Erythroblast (primary cell): ENCODE measurements around the gene CIC.

Experiments
- DNase-seq, 2 experiments: peaks; one replicate each; lab custom pipeline; 2025; lab: John Stamatoyannopoulos, UW
- GATA1 ChIP-seq: IDR thresholded peaks from 2 replicates; pipeline ENCODE4 v1.6.1; 2011; ENCODE audit warnings: low read depth, mild to moderate bottlenecking, control low read depth, low read length, moderate library complexity
- POLR2A ChIP-seq: IDR thresholded peaks from 2 replicates; pipeline ENCODE4 v1.6.1; 2011; ENCODE audit warnings: mild to moderate bottlenecking, low read length

The CIC gene

GRCh38 chr19:42301646-42302203, 32.7 kb downstream of the CIC start, which contains the start of gene PRR19:
Gene PRR19, plus strand, starts transcription at chr19:42302132. Its CDS starts 7,453 bp downstream, at chr19:42309585.
- TF ChIP-seq GATA1 (no peak), POLR2A (no peak)
- DNase-seq: peak; percentile 73 to 85

- TF ChIP-seq GATA1 (no peak), POLR2A (no peak)
- DNase-seq: no peak
Observed at GRCh38 chr19:42303101-42303464, 34.0 kb downstream of the CIC start.

GRCh38 chr19:42303876-42304275, 34.8 kb downstream of the CIC start:
- TF ChIP-seq GATA1: no peak
- no peak for TF ChIP-seq POLR2A
- no peak for DNase-seq

- DNase-seq: no peak
- no peak for TF ChIP-seq GATA1
Observed at GRCh38 chr19:42306646-42307045, 37.6 kb downstream of the CIC start.

GRCh38 chr19:42309686-42310085, 40.6 kb downstream of the CIC start:
- no peak for TF ChIP-seq POLR2A
- no peak for TF ChIP-seq GATA1
- DNase-seq: no peak

- TF ChIP-seq POLR2A (no peak), GATA1 (no peak)
- DNase-seq: peak; percentile 23 to 25
Observed at GRCh38 chr19:42311657-42312056, 42.6 kb downstream of the CIC start.

GRCh38 chr19:42312370-42312769, 43.3 kb downstream of the CIC start:
- TF ChIP-seq GATA1: no peak
- no peak for TF ChIP-seq POLR2A
- no peak for DNase-seq

GRCh38 chr19:42313096-42313839, 44.2 kb downstream of the CIC start, which contains the start of gene TMEM145:
Gene TMEM145, plus strand, starts transcription at chr19:42313309. Its CDS starts 68 bp downstream, at chr19:42313377.
- DNase-seq: peak; percentile 51 to 52
- TF ChIP-seq POLR2A (no peak), GATA1 (no peak)

GRCh38 chr19:42313840-42314755, 45.0 kb downstream of the CIC start:
- no peak for DNase-seq
- TF ChIP-seq POLR2A (no peak), GATA1 (no peak)

- TF ChIP-seq GATA1 (no peak), POLR2A (no peak)
- no peak for DNase-seq
Observed at GRCh38 chr19:42315024-42315423, 46.0 kb downstream of the CIC start.

GRCh38 chr19:42316223-42317211, 47.5 kb downstream of the CIC start:
- no peak for TF ChIP-seq POLR2A
- no peak for TF ChIP-seq GATA1

GRCh38 chr19:42317535-42317934, 48.5 kb downstream of the CIC start:
- no peak for DNase-seq
- TF ChIP-seq GATA1 (no peak), POLR2A (no peak)

More at GRCh38 chr19:42316223-42317211, 47.5 kb downstream of the CIC start:
- no peak for DNase-seq

- DNase-seq: no peak
- TF ChIP-seq GATA1: no peak
- no peak for TF ChIP-seq POLR2A
Observed at GRCh38 chr19:42322305-42322704, 53.3 kb downstream of the CIC start.
